ENCODE results near the gene FREM1.

DNA sequence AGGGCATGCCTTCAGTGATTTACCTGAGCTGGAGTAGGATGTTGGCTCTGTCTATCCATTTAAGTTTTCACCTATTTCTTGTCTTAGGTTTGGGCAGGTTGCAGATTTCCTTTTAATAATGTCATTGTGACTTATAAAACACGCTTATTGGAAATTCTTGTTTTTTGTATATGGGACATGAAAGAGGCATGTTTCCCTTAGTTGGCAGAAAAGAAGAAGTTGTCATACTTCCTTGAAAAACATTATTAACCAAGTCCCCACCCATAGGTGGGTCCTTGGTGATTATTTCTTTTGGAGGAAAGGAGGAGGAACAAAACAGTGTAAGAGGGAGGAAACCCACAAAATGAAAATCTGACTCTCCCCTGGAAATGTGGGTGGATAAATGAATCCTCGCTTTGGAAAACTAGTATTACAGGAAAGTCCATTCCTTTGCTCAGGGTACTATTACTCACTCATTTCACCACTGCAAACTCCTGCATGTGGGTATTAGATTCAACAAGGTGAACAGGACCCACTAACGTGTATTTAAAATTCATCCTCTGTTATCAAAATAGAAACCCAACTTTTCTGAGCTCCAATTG lies 197.0 kb downstream of the FREM1 start:
- TF ChIP-seq POLR2A (IDR thresholded peaks at IDR 0.05; ENCODE audit: low read depth, low read length) (no peak), MXI1 (IDR thresholded peaks at IDR 0.05; ENCODE audit: borderline replicate concordance, low read depth, low read length) (no peak), RAD21 (IDR thresholded peaks at IDR 0.05; ENCODE audit: low read length) (no peak), RCOR1 (IDR thresholded peaks at IDR 0.05; ENCODE audit: insufficient replicate concordance, low read length) (no peak), USF2 (IDR thresholded peaks at IDR 0.05; ENCODE audit: low read depth, low read length) (no peak), SMC3 (IDR thresholded peaks at IDR 0.05; ENCODE audit: low read depth, low read length) (no peak), CHD1 (IDR thresholded peaks at IDR 0.05; ENCODE audit: low read depth, low read length) (no peak), MAZ (IDR thresholded peaks at IDR 0.05; ENCODE audit: borderline replicate concordance, low read depth, low read length) (no peak), RFX5 (IDR thresholded peaks at IDR 0.05; ENCODE audit: low read depth, low read length) (no peak), BHLHE40 (IDR thresholded peaks at IDR 0.05; ENCODE audit: low read depth, low read length) (no peak), CEBPB (IDR thresholded peaks at IDR 0.05; ENCODE audit: low read depth, low read length) (no peak)
- TF ChIP-seq, protein P1, sequence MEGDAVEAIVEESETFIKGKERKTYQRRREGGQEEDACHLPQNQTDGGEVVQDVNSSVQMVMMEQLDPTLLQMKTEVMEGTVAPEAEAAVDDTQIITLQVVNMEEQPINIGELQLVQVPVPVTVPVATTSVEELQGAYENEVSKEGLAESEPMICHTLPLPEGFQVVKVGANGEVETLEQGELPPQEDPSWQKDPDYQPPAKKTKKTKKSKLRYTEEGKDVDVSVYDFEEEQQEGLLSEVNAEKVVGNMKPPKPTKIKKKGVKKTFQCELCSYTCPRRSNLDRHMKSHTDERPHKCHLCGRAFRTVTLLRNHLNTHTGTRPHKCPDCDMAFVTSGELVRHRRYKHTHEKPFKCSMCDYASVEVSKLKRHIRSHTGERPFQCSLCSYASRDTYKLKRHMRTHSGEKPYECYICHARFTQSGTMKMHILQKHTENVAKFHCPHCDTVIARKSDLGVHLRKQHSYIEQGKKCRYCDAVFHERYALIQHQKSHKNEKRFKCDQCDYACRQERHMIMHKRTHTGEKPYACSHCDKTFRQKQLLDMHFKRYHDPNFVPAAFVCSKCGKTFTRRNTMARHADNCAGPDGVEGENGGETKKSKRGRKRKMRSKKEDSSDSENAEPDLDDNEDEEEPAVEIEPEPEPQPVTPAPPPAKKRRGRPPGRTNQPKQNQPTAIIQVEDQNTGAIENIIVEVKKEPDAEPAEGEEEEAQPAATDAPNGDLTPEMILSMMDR (conservative IDR thresholded peaks at IDR 0.05; ENCODE audit: low read depth, low read length): no peak

Measured in IMR-90 (cell line).